GM20000 (cell line): Measurements from ENCODE around the gene TWSG1.
"Not testable (repeated sequence)": the region's sequence is repeated elsewhere in the genome, so short reads cannot be mapped to it uniquely, and the experiment has no call there.

ENCODE experiments used
- DNase-seq: peaks from one replicate; pipeline ENCODE4 v3.0.0; 2012; ENCODE audit warnings: low spot score
- CTCF ChIP-seq: IDR thresholded peaks from 2 replicates; pipeline ENCODE4 v1.5.1; 2012; ENCODE audit warnings: mild to moderate bottlenecking, control low read depth; ENCODE audit errors: extremely low read depth, missing control alignments

Gene TWSG1

DNA sequence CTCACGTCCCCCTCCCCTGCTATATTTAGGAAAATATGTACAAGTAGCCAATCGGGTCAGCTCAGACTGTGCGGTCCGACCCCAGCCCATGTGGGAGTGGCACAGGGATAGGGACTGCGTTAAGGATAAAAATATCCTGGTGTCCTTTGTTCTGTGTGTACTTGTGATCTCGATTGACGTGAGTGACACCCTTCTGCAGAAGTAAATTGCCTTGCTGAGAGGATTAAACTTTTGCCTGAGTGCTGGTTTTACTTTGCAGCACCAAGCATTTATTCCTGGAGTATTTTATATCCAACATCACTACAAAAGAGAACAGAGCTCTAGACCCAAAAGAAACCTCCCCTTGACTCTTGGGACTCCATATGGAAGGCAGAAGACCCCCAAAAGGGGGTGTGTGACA, 112.8 kb downstream of the TWSG1 start:
- DNase-seq = no peak
- TF ChIP-seq CTCF = no peak

- no peak for DNase-seq
- TF ChIP-seq CTCF = no peak
Observed at GRCh38 chr18:9449600-9450414, 115.2 kb downstream of the TWSG1 start.

DNA sequence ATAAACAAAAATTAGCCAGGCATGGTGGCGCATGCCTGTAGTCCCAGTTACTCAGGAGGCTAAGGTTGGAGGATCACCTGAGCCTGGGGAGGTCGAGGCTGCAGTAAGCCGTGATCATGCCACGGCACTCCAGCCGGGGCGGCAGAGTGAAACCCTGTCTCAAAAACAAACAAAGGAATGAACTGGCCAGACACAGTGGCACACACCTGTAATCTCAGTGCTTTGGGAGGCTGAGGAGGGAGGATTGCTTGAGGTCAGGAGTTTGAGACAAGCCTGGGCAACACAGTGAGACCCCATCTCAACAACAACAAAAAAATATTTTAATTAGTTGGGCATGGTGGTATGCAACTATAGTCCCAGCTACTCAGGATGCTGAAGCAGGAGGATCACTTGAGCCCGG, 116.3 kb downstream of the TWSG1 start:
- not testable (repeated sequence) for DNase-seq
